Smooth muscle cell (in vitro differentiated cells): Measurements from ENCODE around the gene PPM1E. TPM values are rescaled to one million over a fixed set of nuclear protein-coding genes. Genes with fewer than 3 reads are reported as not detected.
"Not testable (repeated sequence)": the region's sequence is repeated elsewhere in the genome, so short reads cannot be mapped to it uniquely, and the experiment has no call there.

Experiments used
- DNase-seq: peaks from one replicate; lab custom pipeline; 2025; ENCODE audit not compliant: unreplicated experiment; lab: John Stamatoyannopoulos, UW
- H2AFZ ChIP-seq: fragments of 200-600 bp; sonication (generic); 2 replicates; pipeline ENCODE4 v1.6.0; 2016; ENCODE audit warnings: antibody characterized with exemption, low read depth, mild to moderate bottlenecking
- H3F3A ChIP-seq: fragments of 200-600 bp; sonication (generic); 2 replicates; pipeline ENCODE4 v1.6.0; 2017; ENCODE audit warnings: antibody characterized with exemption, low read depth
- H3K27ac ChIP-seq: fragments of 200-600 bp; sonication (generic); 2 replicates; pipeline ENCODE4 v1.5.1; 2016; ENCODE audit warnings: low read depth, mild to moderate bottlenecking
- H3K27me3 ChIP-seq: fragments of 200-600 bp; sonication (generic); 2 replicates; pipeline ENCODE4 v1.6.1; 2016; ENCODE audit warnings: low read depth, mild to moderate bottlenecking
- H3K36me3 ChIP-seq: fragments of 200-600 bp; sonication (generic); 2 replicates; pipeline ENCODE4 v1.5.1; 2016; ENCODE audit warnings: low read depth
- H3K4me1 ChIP-seq: fragments of 200-600 bp; sonication (generic); 2 replicates; pipeline ENCODE4 v1.5.1; 2016; ENCODE audit warnings: low read depth
- H3K4me2 ChIP-seq: fragments of 200-600 bp; sonication (generic); 2 replicates; pipeline ENCODE4 v1.6.0; 2016; ENCODE audit warnings: mild to moderate bottlenecking
- H3K4me3 ChIP-seq: fragments of 200-600 bp; sonication (generic); 2 replicates; pipeline ENCODE4 v1.5.1; 2016; ENCODE audit warnings: mild to moderate bottlenecking
- H3K79me2 ChIP-seq: fragments of 200-600 bp; sonication (generic); 2 replicates; pipeline ENCODE4 v1.6.0; 2016; ENCODE audit warnings: low read depth, mild to moderate bottlenecking
- H3K9ac ChIP-seq: fragments of 200-600 bp; sonication (generic); 2 replicates; pipeline ENCODE4 v1.6.0; 2016; ENCODE audit warnings: low read depth
- H3K9me3 ChIP-seq: fragments of 200-600 bp; sonication (generic); replicated peaks from 2 replicates; pipeline ENCODE4 v1.5.1; 2016; ENCODE audit warnings: low read depth
- H4K20me1 ChIP-seq: fragments of 200-600 bp; sonication (generic); 2 replicates; pipeline ENCODE4 v1.6.0; 2016; ENCODE audit warnings: low read depth
- CTCF ChIP-seq: fragments of 200-600 bp; sonication (generic); IDR thresholded peaks from 2 replicates; pipeline ENCODE4 v1.5.1; 2017; ENCODE audit warnings: borderline replicate concordance, mild to moderate bottlenecking, antibody characterized with exemption; ENCODE audit not compliant: insufficient read depth, poor library complexity, severe bottlenecking
- WGBS: methylation state at CpG from one replicate; pipeline ENCODE4 v1.1.7; 2016; ENCODE audit warnings: low lambda C conversion rate; 5-methylcytosine and 5-hydroxymethylcytosine counted together
- polyA plus RNA-seq: library from polyadenylated mRNA; unstranded; fragments of >200 nt; fragmentation: Nextera tagmentation; extraction: Ambion mirVana; gene quantifications from 2 replicates; pipeline ENCODE4 v1.2.1, GENCODE V29; 2016
- total RNA-seq: library from RNA; depleted of rRNA; stranded (reverse); fragments of >200 nt; gene quantifications from 2 replicates; pipeline ENCODE4 v1.2.3, GENCODE V29; 2014

The PPM1E gene
- total and polyA plus RNA-seq, 2 experiments from 2014 or later: 0.29 to 0.72 TPM

- Histone ChIP-seq H3K9me3 (no peaks in the 10 kb centered on the region), H3K4me2 (no peak overlapping the region), H4K20me1 (no peaks in the 10 kb centered on the region), H3K27ac (no peak overlapping the region), H3K36me3 (no peaks in the 10 kb centered on the region), H3F3A (no peaks in the 10 kb centered on the region), H3K27me3 (peaks cover 21% of the 10 kb centered on the region), H2AFZ (no peak overlapping the region), H3K4me3 (no peak overlapping the region), H3K9ac (no peak overlapping the region), H3K4me1 (no peaks in the 10 kb centered on the region), H3K79me2 (no peaks in the 10 kb centered on the region)
- no peak for TF ChIP-seq CTCF
- no peak for DNase-seq
- WGBS: 93% methylated on average over 5 of the region's 5 CpGs
Measured at GRCh38 chr17:58764373-58764772, 8.7 kb downstream of the PPM1E start.

GRCh38 chr17:58778482-58778881, 22.8 kb downstream of the PPM1E start:
- H3K36me3 ChIP-seq, H3F3A ChIP-seq, H3K27ac ChIP-seq, DNase-seq, H2AFZ ChIP-seq, H3K4me1 ChIP-seq, H3K4me3 ChIP-seq, H3K9me3 ChIP-seq, H3K9ac ChIP-seq, H4K20me1 ChIP-seq, H3K79me2 ChIP-seq, H3K4me2 ChIP-seq, H3K27me3 ChIP-seq: not testable (repeated sequence)
- WGBS: 79% methylated on average over 5 of the region's 5 CpGs

- H3K27me3 ChIP-seq: no peaks in the 10 kb centered on the region
- 75% methylated on average over 1 of the region's 1 CpG for WGBS
- no peaks in the 10 kb centered on the region for H3F3A ChIP-seq
- H3K27ac ChIP-seq: no peak overlapping the region
- H2AFZ ChIP-seq: no peak overlapping the region
- no peak overlapping the region for H3K4me2 ChIP-seq
- H3K4me3 ChIP-seq: no peak overlapping the region
- H3K36me3 ChIP-seq: no peaks in the 10 kb centered on the region
- H3K9ac ChIP-seq: no peak overlapping the region
- no peaks in the 10 kb centered on the region for H3K9me3 ChIP-seq
- no peaks in the 10 kb centered on the region for H4K20me1 ChIP-seq
- DNase-seq: no peak
- TF ChIP-seq CTCF: no peak
- H3K79me2 ChIP-seq: no peaks in the 10 kb centered on the region
- no peaks in the 10 kb centered on the region for H3K4me1 ChIP-seq
Measured at GRCh38 chr17:58779446-58779845, 23.8 kb downstream of the PPM1E start.

GRCh38 chr17:58783380-58783779, 27.7 kb downstream of the PPM1E start:
- H3K79me2 ChIP-seq: no peaks in the 10 kb centered on the region
- H3K36me3 ChIP-seq: no peaks in the 10 kb centered on the region
- peaks cover 6% of the 10 kb centered on the region for H3K4me1 ChIP-seq
- no peak overlapping the region for H3K4me2 ChIP-seq
- H3K27me3 ChIP-seq: no peaks in the 10 kb centered on the region
- WGBS: 45% methylated on average over 4 of the region's 4 CpGs
- no peak overlapping the region for H3K27ac ChIP-seq
- H4K20me1 ChIP-seq: no peaks in the 10 kb centered on the region
- H3K9me3 ChIP-seq: no peaks in the 10 kb centered on the region
- H2AFZ ChIP-seq: no peak overlapping the region
- no peak for DNase-seq
- no peaks in the 10 kb centered on the region for H3F3A ChIP-seq
- H3K9ac ChIP-seq: no peak overlapping the region
- TF ChIP-seq CTCF: no peak
- no peak overlapping the region for H3K4me3 ChIP-seq
